GM12878 (cell line): ENCODE measurements around the gene SYPL1. TPM values are rescaled to one million over a fixed set of nuclear protein-coding genes. Genes with fewer than 3 reads are reported as not detected.

Source experiments
- ATAC-seq: fragments of 200-7000 bp; cut with Tn5 transposase; 3 replicates; pipeline ENCODE4 v1.9.1; 2020; ENCODE audit warnings: mild to moderate bottlenecking, moderate library complexity
- BruUV-seq: library from RNA; stranded (reverse); fragments of 400-500 nt; replicated peaks from 2 replicates; lab custom pipeline; 2021; lab: Mats Ljungman, UMichigan
- CTCF ChIA-PET: fragments of 300-600 bp; sonication (Branson Sonifier 250); formaldehyde crosslinking; extraction: SDS; loops from one replicate; lab custom pipeline; 2021; ENCODE audit warnings: inconsistent platforms; lab: Yijun Ruan, JAX
- POLR2A ChIA-PET: fragments of 350-600 bp; formaldehyde crosslinking; extraction: SDS; loops from one replicate; lab custom pipeline; 2021; ENCODE audit warnings: inconsistent platforms; lab: Charles Lee
- RAD21 ChIA-PET: fragments of 300-600 bp; sonication (Branson Sonifier 250); formaldehyde crosslinking; loops from one replicate; lab custom pipeline; 2023; ENCODE audit warnings: antibody characterized with exemption; ENCODE audit not compliant: unreplicated experiment; lab: Charles Lee
- SMC1A ChIA-PET: fragments of 300-600 bp; sonication (Branson Sonifier 250); formaldehyde crosslinking; loops from one replicate; lab custom pipeline; 2023; ENCODE audit not compliant: unreplicated experiment, uncharacterized antibody; lab: Charles Lee
- DNase-seq: peaks from one replicate; pipeline ENCODE4 v3.0.0-alpha.2; 2011; ENCODE audit warnings: low read depth, low spot score
- FAIRE-seq: peaks from 3 replicates; lab custom pipeline; 2011; peaks lifted over from hg19 to GRCh38; lab: Jason Lieb, UNC
- H2AFZ ChIP-seq: 2 replicates; pipeline ENCODE4 v1.6.0; 2011; ENCODE audit warnings: low read depth, low read length, control low read depth; ENCODE audit not compliant: control insufficient read depth
- H3K27ac ChIP-seq: 2 replicates; pipeline ENCODE4 v1.5.1; 2011; ENCODE audit warnings: control low read depth; ENCODE audit not compliant: control insufficient read depth, insufficient read depth
- H3K27me3 ChIP-seq, 2 experiments: replicated peaks in 1 of 2; 2 replicates each; pipeline versions ENCODE4 v1.6.0 to v1.6.1; 2011; ENCODE audit warnings: low read length in 1 of 2; ENCODE audit not compliant: control insufficient read depth in 2 of 2, insufficient read depth in 2 of 2
- H3K36me3 ChIP-seq, 2 experiments: 2 replicates each; pipeline ENCODE4 v1.5.1; 2011; ENCODE audit warnings: low read length in 1 of 2; ENCODE audit not compliant: control insufficient read depth in 2 of 2, insufficient read depth in 2 of 2
- H3K4me1 ChIP-seq: 2 replicates; pipeline ENCODE4 v1.6.1; 2011; ENCODE audit warnings: mild to moderate bottlenecking, low read length, moderate library complexity, mixed read lengths; ENCODE audit not compliant: control insufficient read depth, insufficient read depth
- H3K4me2 ChIP-seq: 2 replicates; pipeline ENCODE4 v1.6.0; 2011; ENCODE audit warnings: control low read depth; ENCODE audit not compliant: control insufficient read depth, insufficient read depth
- H3K4me3 ChIP-seq: fragments of 200-600 bp; sonication (generic); 2 replicates; pipeline ENCODE4 v1.5.1; 2016
- H3K79me2 ChIP-seq: 2 replicates; pipeline ENCODE4 v1.6.0; 2011; ENCODE audit warnings: low read length; ENCODE audit not compliant: control insufficient read depth, insufficient read depth
- H3K9ac ChIP-seq: 2 replicates; pipeline ENCODE4 v1.8.0; 2011; ENCODE audit warnings: low read length, control low read depth, mixed read lengths; ENCODE audit not compliant: control insufficient read depth, insufficient read depth
- H3K9me3 ChIP-seq: replicated peaks from 3 replicates; pipeline ENCODE4 v1.5.1; 2011; ENCODE audit warnings: mild to moderate bottlenecking, low read length; ENCODE audit not compliant: control insufficient read depth, insufficient read depth
- H4K20me1 ChIP-seq: 2 replicates; pipeline ENCODE4 v1.6.0; 2011; ENCODE audit not compliant: control insufficient read depth, insufficient read depth
- BMI1 ChIP-seq: fragments of 450-650 bp; IDR thresholded peaks from 2 replicates; pipeline ENCODE4 v1.6.1; 2016; ENCODE audit warnings: mild to moderate bottlenecking, moderate library complexity, borderline replicate concordance
- BRCA1 ChIP-seq: IDR thresholded peaks from 2 replicates; pipeline ENCODE4 v1.6.1; 2011; ENCODE audit warnings: low read depth, low read length, improper control_type of control experiment
- EP300 ChIP-seq, 2 experiments: fragments of 150-350 bp in 1 of 2; IDR thresholded peaks; 2 replicates each; pipeline ENCODE4 v1.6.1; 2011 to 2012; ENCODE audit warnings: low read depth in 2 of 2, low read length in 2 of 2, borderline replicate concordance in 1 of 2, improper control_type of control experiment in 1 of 2, inconsistent platforms in 1 of 2; ENCODE audit not compliant: control insufficient read depth in 1 of 2
- IKZF2 ChIP-seq, 2 experiments: fragments of 450-650 bp; IDR thresholded peaks; 2 replicates each; pipeline ENCODE4 v1.6.1; 2017; ENCODE audit warnings: mild to moderate bottlenecking in 2 of 2, moderate library complexity in 2 of 2
- KLF5 ChIP-seq: fragments of 450-650 bp; IDR thresholded peaks from 2 replicates; pipeline ENCODE4 v1.6.1; 2014; ENCODE audit warnings: mild to moderate bottlenecking; ENCODE audit not compliant: partially characterized antibody
- MTA2 ChIP-seq: fragments of 450-650 bp; IDR thresholded peaks from 2 replicates; pipeline ENCODE4 v1.6.1; 2016; ENCODE audit warnings: low read depth, mild to moderate bottlenecking, moderate library complexity
- MTA3 ChIP-seq: IDR thresholded peaks from 2 replicates; pipeline ENCODE4 v1.6.1; 2012; ENCODE audit warnings: low read length, inconsistent platforms, borderline replicate concordance
- MXI1 ChIP-seq: fragments of 150-350 bp; IDR thresholded peaks from 2 replicates; pipeline ENCODE4 v1.6.1; 2011; ENCODE audit warnings: low read depth, mild to moderate bottlenecking, inconsistent platforms, low read length, improper control_type of control experiment
- NFYB ChIP-seq: IDR thresholded peaks from 2 replicates; pipeline ENCODE4 v1.6.1; 2011; ENCODE audit warnings: low read depth, mild to moderate bottlenecking, low read length, improper control_type of control experiment, moderate library complexity; ENCODE audit not compliant: insufficient read depth
- RAD51 ChIP-seq: fragments of 450-650 bp; IDR thresholded peaks from 2 replicates; pipeline ENCODE4 v1.6.1; 2016; ENCODE audit warnings: moderate library complexity, mild to moderate bottlenecking, inconsistent platforms
- SP1 ChIP-seq: IDR thresholded peaks from one replicate; pipeline ENCODE4 v1.6.1; 2011; ENCODE audit warnings: low read depth, low read length
- TARDBP ChIP-seq: IDR thresholded peaks from 2 replicates; pipeline ENCODE4 v1.6.1; 2016; ENCODE audit warnings: borderline replicate concordance
- TCF12 ChIP-seq: IDR thresholded peaks from 2 replicates; pipeline ENCODE4 v1.6.1; 2011; ENCODE audit warnings: low read depth, mild to moderate bottlenecking, low read length
- TCF3 ChIP-seq: IDR thresholded peaks from 2 replicates; pipeline ENCODE4 v1.6.1; 2012; ENCODE audit warnings: low read depth, mild to moderate bottlenecking, low read length, borderline replicate concordance; ENCODE audit not compliant: insufficient read depth
- ZSCAN29 ChIP-seq: fragments of 450-650 bp; IDR thresholded peaks from 2 replicates; pipeline ENCODE4 v1.6.1; 2017; ENCODE audit warnings: mild to moderate bottlenecking, moderate library complexity
- WGBS: methylation state at CpG from one replicate; pipeline ENCODE4 v1.1.6; 2016; ENCODE audit warnings: low lambda C conversion rate; ENCODE audit not compliant: insufficient replicate concordance, insufficient coverage; ENCODE audit errors: missing lambda C conversion rate; 5-methylcytosine and 5-hydroxymethylcytosine counted together
- in situ Hi-C: fragments of 300-500 bp; cut with MboI; formaldehyde crosslinking; loops from 9 replicates; pipeline ENCODE4 v1.14.3; 2018; ENCODE audit warnings: mixed read lengths
- intact Hi-C: fragments of 100-400 bp; cut with micrococcal nuclease; formaldehyde crosslinking; loops from one replicate; pipeline ENCODE4 v1.14.2; 2022; ENCODE audit not compliant: unreplicated experiment
- polyA plus RNA-seq, 11 experiments: library from polyadenylated mRNA; depleted of rRNA in 4 of 11; unstranded in 6 of 11; stranded (reverse) in 5 of 11; fragments of >200 nt; fragmentation: Nextera tagmentation in 4 of 11; fragmentation: Illumina TruSeq in 1 of 11; extraction: Ambion mirVana in 4 of 11; extraction: Trizol in 1 of 11; gene quantifications; 1 replicate in 1 of 11; 2 replicates in 10 of 11; pipeline versions ENCODE4 v1.2.1 to v1.2.3, GENCODE V29; 2011 to 2016; ENCODE audit warnings: inconsistent platforms in 2 of 11, missing spikeins in 2 of 11, low read depth in 1 of 11
- total RNA-seq, 4 experiments: library from RNA; depleted of rRNA in 3 of 4; stranded (reverse); fragments of >200 nt in 3 of 4; fragmentation: Illumina TruSeq in 1 of 4; extraction: Trizol in 1 of 4; gene quantifications; 2 replicates each; pipeline versions ENCODE4 v1.2.1 to v1.2.3, GENCODE V29; 2013 to 2021
- TF ChIP-seq, protein P1 (sequence below): IDR thresholded peaks from 2 replicates; pipeline ENCODE4 v1.6.1; 2011; ENCODE audit warnings: low read depth, low read length, improper control_type of control experiment, borderline replicate concordance
- TF ChIP-seq, protein P2 (sequence below): IDR thresholded peaks from 2 replicates; pipeline ENCODE4 v1.6.1; 2011; ENCODE audit warnings: borderline replicate concordance, low read depth, mild to moderate bottlenecking, moderate library complexity, mixed read lengths, low read length; ENCODE audit not compliant: insufficient read depth; ENCODE audit errors: extremely low read length

SYPL1 gene
- total and polyA plus RNA-seq, 10 of the 15 experiments (the other 5 are each of a cell fraction or from before 2014, with no cell fraction given), result 34.5 to 177 (median 87.3) TPM

DNA sequence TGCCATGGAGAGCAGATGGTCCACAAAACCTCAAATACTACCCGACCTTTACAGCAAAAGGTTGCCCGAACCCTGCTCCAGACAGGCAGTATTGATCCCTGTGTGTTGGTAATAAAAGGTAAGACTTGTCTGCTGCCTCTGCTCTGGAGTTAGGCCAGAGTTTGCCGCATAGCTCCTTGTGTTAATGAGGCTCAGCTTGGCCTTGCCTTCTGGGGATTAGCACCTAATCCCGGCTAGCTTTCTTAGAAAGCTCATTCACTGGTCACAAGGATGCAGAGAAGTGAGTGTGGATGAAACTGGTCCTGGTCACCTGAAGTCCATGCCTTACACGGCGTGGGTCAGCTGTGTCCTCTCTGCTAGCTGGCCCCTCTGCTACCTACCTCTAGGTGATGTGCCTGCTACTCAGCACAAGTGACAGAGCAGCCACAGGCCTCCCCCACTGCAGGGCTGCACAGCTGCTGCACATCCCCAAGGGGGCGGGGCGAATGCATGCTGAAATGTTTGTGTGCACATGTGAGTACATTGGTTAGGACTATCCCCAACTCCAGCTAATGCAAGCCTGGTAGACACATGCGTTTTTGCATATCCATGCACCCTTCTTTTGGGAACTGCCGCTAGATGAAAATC lies 31.7 kb upstream of the SYPL1 start:
- Histone ChIP-seq H3K36me3 (no peaks in the 10 kb centered on the region), H3K27me3 (no peaks in the 10 kb centered on the region), H3K4me3 (no peak overlapping the region), H2AFZ (no peak overlapping the region), H3K4me2 (no peak overlapping the region), H3K4me1 (no peaks in the 10 kb centered on the region), H4K20me1 (no peaks in the 10 kb centered on the region), H3K79me2 (no peaks in the 10 kb centered on the region), H3K9me3 (no peaks in the 10 kb centered on the region), H3K27ac (no peak overlapping the region), H3K9ac (no peak overlapping the region)
- no peak for DNase-seq
- ATAC-seq, result peak; percentile 46
- in situ Hi-C loops, result no loop called here
- BruUV-seq, result no TSS peak
- TF ChIP-seq TCF12 (no peak), BMI1 (no peak), NFYB (no peak), TCF3 (no peak), MXI1 (no peak), ZSCAN29 (no peak), SP1 (no peak), MTA2 (no peak), BRCA1 (no peak), IKZF2 (IDR thresholded peaks at IDR 0.05) (no peak), MTA3 (no peak), RAD51 (no peak), TARDBP (no peak), KLF5 (no peak), EP300 (IDR thresholded peaks at IDR 0.05; ENCODE audit: borderline replicate concordance in 1 of 2, control insufficient read depth in 1 of 2, low read depth in 2 of 2, low read length in 2 of 2) (no peak)
- TF ChIP-seq, protein P1, sequence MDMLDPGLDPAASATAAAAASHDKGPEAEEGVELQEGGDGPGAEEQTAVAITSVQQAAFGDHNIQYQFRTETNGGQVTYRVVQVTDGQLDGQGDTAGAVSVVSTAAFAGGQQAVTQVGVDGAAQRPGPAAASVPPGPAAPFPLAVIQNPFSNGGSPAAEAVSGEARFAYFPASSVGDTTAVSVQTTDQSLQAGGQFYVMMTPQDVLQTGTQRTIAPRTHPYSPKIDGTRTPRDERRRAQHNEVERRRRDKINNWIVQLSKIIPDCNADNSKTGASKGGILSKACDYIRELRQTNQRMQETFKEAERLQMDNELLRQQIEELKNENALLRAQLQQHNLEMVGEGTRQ, result no peak
- TF ChIP-seq, protein P2, sequence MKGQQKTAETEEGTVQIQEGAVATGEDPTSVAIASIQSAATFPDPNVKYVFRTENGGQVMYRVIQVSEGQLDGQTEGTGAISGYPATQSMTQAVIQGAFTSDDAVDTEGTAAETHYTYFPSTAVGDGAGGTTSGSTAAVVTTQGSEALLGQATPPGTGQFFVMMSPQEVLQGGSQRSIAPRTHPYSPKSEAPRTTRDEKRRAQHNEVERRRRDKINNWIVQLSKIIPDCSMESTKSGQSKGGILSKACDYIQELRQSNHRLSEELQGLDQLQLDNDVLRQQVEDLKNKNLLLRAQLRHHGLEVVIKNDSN, result no peak
- ChIA-PET SMC1A (interaction anchor here (0.8 to 1.1 kb wide), 3 partner anchors 9 to 86 kb away, joined by 3 to 4 read pairs (median 3); no protein-coding TSS in a partner anchor), POLR2A (no interaction called here), RAD21 (no interaction called here), CTCF (interaction anchor here (1.4 to 4.9 kb wide), 4 partner anchors 11 to 487 kb away, joined by 3 to 21 read pairs (median 4); no protein-coding TSS in a partner anchor)
- 65% methylated on average over 10 of the region's 10 CpGs for WGBS
- intact Hi-C loops, result no loop called here
- FAIRE-seq, result no peak
